Panc1 (cell line): ENCODE measurements around the gene CPSF2. TPM values are rescaled to one million over a fixed set of nuclear protein-coding genes. Genes with fewer than 3 reads are reported as not detected.

ENCODE experiments used
- ATAC-seq: fragments of 200-7000 bp; cut with Tn5 transposase; 2 replicates; pipeline ENCODE4 v1.9.1; 2020; ENCODE audit warnings: mild to moderate bottlenecking, moderate library complexity
- BruUV-seq: library from RNA; stranded (reverse); fragments of 400-500 nt; replicated peaks from 2 replicates; lab custom pipeline; 2021; lab: Mats Ljungman, UMichigan
- CTCF ChIA-PET: fragments of 300-600 bp; sonication (Branson Sonifier 250); formaldehyde crosslinking; loops from one replicate; lab custom pipeline; 2022; ENCODE audit warnings: antibody characterized with exemption; lab: Charles Lee
- POLR2A ChIA-PET: fragments of 300-600 bp; sonication (Branson Sonifier 250); formaldehyde crosslinking; loops from one replicate; lab custom pipeline; 2022; ENCODE audit warnings: antibody characterized with exemption; lab: Charles Lee
- DNase-seq: peaks from one replicate; pipeline ENCODE4 v3.0.0-alpha.2; 2010; ENCODE audit warnings: low read depth, low spot score
- H3K27ac ChIP-seq: 2 replicates; pipeline ENCODE4 v1.5.1; 2011; ENCODE audit warnings: mild to moderate bottlenecking, low read length, inconsistent platforms
- H3K27me3 ChIP-seq: fragments of 200-500 bp; sonication (Bioruptor generic); 2 replicates; pipeline ENCODE4 v1.6.0; 2014; ENCODE audit warnings: low read length, inconsistent platforms; ENCODE audit not compliant: control insufficient read depth, insufficient read depth
- H3K36me3 ChIP-seq: fragments of 200-500 bp; sonication (Bioruptor generic); 2 replicates; pipeline ENCODE4 v1.5.1; 2014; ENCODE audit warnings: inconsistent platforms, mild to moderate bottlenecking, low read length, moderate library complexity; ENCODE audit not compliant: control insufficient read depth, insufficient read depth
- H3K4me1 ChIP-seq: 2 replicates; pipeline ENCODE4 v1.5.1; 2011; ENCODE audit warnings: inconsistent platforms, mild to moderate bottlenecking, low read length, moderate library complexity; ENCODE audit not compliant: control insufficient read depth, insufficient read depth
- H3K4me3 ChIP-seq, 2 experiments: 2 replicates each; pipeline ENCODE4 v1.5.1; 2011 to 2012; ENCODE audit warnings: low read depth in 2 of 2, low read length in 2 of 2, mild to moderate bottlenecking in 2 of 2, inconsistent platforms in 1 of 2, moderate library complexity in 1 of 2
- H3K9me3 ChIP-seq: fragments of 200-500 bp; sonication (Bioruptor generic); 2 replicates; pipeline ENCODE4 v1.5.1; 2014; ENCODE audit warnings: low read depth, mild to moderate bottlenecking, inconsistent platforms, low read length, moderate library complexity; ENCODE audit not compliant: control insufficient read depth, insufficient read depth
- POLR2AphosphoS5 ChIP-seq: IDR thresholded peaks from 2 replicates; pipeline ENCODE4 v1.6.1; 2012; ENCODE audit warnings: mild to moderate bottlenecking, low read depth, low read length, moderate library complexity
- SIN3A ChIP-seq: IDR thresholded peaks from 2 replicates; pipeline ENCODE4 v1.6.1; 2012; ENCODE audit warnings: low read depth, mild to moderate bottlenecking, low read length, moderate library complexity, borderline replicate concordance; ENCODE audit not compliant: insufficient read depth
- TCF7L2 ChIP-seq: IDR thresholded peaks from 2 replicates; pipeline ENCODE4 v1.6.1; 2011; ENCODE audit warnings: mild to moderate bottlenecking, low read depth, low read length, inconsistent platforms
- in situ Hi-C: cut with HindIII; loops from 2 replicates; pipeline ENCODE4 v1.10.0; 2016; ENCODE audit warnings: low sequenced_read_pairs, low pct_unique_long_range_greater_than_20kb
- intact Hi-C: fragments of 100-400 bp; cut with micrococcal nuclease; formaldehyde crosslinking; loops from one replicate; pipeline ENCODE4 v1.10.0; 2022; ENCODE audit not compliant: unreplicated experiment
- total RNA-seq: library from RNA; stranded (reverse); gene quantifications from one replicate; pipeline ENCODE4 v1.2.1, GENCODE V29; 2021; ENCODE audit not compliant: unreplicated experiment
- TF ChIP-seq, protein P1 (sequence below): fragments of 450-650 bp; IDR thresholded peaks from 2 replicates; pipeline ENCODE4 v1.5.1; 2017; ENCODE audit warnings: mild to moderate bottlenecking
- TF ChIP-seq, protein P2 (sequence below), 2 experiments: IDR thresholded peaks; 2 replicates each; pipeline ENCODE4 v1.6.1; 2011 to 2012; ENCODE audit warnings: low read depth in 2 of 2, control low read depth in 1 of 2, low read length in 1 of 2, mild to moderate bottlenecking in 1 of 2, moderate library complexity in 1 of 2; ENCODE audit not compliant: insufficient read depth in 1 of 2

CPSF2 gene
- total RNA-seq, 1 experiment from 2014 or later: 62.0 TPM

DNA sequence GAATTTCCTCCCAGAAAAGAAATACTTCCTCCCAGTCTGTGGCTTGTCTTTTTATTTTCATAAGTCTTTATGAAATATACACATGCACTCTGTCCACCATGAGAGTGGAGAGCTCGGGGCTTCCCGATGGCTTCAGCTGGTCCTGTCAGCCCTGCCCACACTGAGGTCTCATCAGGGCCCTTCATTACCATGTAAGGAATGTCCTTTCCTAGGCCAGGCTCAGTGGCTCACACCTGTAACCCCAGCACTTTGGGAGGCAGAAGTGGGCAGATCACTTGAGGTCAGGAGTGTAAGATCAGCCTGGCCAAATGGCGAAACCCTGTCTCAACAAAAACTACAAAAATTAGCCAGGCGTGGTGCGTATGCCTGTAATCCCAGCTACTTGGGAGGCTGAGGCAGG, 77.0 kb downstream of the CPSF2 start:
- POLR2A ChIA-PET: no interaction called here
- in situ Hi-C loops: no loop called here

DNA sequence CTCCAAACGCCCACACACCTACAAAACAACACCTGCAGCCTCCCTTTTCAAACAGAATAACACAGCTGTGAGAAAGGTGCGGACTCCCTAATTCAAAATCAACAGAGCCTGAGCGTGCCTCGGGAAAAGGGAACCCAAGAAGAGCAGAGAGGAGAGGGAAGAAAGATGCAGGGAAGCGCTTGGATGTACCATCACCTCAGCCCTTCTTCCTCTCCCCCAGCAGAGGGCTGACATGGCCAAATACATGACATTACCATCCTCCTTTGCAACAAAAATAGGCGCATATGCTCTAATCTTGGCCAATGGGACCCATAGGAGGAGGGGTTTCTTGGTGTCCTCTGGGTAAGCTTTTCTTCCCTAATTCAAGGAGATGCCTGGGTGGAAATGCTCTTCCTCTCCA, 78.0 kb downstream of the CPSF2 start:
- no peaks in the 10 kb centered on the region for H3K27me3 ChIP-seq
- POLR2A ChIA-PET: no interaction called here
- H3K27ac ChIP-seq: no peak overlapping the region
- DNase-seq (no peak), ATAC-seq (no peak)
- H3K36me3 ChIP-seq: no peaks in the 10 kb centered on the region
- no peak overlapping the region for H3K4me3 ChIP-seq
- H3K4me1 ChIP-seq: no peaks in the 10 kb centered on the region
- H3K9me3 ChIP-seq: no peaks in the 10 kb centered on the region
- no TSS peak for BruUV-seq
- intact Hi-C loops (no loop called here), in situ Hi-C loops (no loop called here)
- TF ChIP-seq POLR2AphosphoS5 (no peak), TCF7L2 (no peak), SIN3A (no peak)
- TF ChIP-seq, protein P1, sequence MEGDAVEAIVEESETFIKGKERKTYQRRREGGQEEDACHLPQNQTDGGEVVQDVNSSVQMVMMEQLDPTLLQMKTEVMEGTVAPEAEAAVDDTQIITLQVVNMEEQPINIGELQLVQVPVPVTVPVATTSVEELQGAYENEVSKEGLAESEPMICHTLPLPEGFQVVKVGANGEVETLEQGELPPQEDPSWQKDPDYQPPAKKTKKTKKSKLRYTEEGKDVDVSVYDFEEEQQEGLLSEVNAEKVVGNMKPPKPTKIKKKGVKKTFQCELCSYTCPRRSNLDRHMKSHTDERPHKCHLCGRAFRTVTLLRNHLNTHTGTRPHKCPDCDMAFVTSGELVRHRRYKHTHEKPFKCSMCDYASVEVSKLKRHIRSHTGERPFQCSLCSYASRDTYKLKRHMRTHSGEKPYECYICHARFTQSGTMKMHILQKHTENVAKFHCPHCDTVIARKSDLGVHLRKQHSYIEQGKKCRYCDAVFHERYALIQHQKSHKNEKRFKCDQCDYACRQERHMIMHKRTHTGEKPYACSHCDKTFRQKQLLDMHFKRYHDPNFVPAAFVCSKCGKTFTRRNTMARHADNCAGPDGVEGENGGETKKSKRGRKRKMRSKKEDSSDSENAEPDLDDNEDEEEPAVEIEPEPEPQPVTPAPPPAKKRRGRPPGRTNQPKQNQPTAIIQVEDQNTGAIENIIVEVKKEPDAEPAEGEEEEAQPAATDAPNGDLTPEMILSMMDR: no peak
- TF ChIP-seq, protein P2, sequence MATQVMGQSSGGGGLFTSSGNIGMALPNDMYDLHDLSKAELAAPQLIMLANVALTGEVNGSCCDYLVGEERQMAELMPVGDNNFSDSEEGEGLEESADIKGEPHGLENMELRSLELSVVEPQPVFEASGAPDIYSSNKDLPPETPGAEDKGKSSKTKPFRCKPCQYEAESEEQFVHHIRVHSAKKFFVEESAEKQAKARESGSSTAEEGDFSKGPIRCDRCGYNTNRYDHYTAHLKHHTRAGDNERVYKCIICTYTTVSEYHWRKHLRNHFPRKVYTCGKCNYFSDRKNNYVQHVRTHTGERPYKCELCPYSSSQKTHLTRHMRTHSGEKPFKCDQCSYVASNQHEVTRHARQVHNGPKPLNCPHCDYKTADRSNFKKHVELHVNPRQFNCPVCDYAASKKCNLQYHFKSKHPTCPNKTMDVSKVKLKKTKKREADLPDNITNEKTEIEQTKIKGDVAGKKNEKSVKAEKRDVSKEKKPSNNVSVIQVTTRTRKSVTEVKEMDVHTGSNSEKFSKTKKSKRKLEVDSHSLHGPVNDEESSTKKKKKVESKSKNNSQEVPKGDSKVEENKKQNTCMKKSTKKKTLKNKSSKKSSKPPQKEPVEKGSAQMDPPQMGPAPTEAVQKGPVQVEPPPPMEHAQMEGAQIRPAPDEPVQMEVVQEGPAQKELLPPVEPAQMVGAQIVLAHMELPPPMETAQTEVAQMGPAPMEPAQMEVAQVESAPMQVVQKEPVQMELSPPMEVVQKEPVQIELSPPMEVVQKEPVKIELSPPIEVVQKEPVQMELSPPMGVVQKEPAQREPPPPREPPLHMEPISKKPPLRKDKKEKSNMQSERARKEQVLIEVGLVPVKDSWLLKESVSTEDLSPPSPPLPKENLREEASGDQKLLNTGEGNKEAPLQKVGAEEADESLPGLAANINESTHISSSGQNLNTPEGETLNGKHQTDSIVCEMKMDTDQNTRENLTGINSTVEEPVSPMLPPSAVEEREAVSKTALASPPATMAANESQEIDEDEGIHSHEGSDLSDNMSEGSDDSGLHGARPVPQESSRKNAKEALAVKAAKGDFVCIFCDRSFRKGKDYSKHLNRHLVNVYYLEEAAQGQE (IDR thresholded peaks at IDR 0.05; ENCODE audit: insufficient read depth in 1 of 2, low read depth in 2 of 2, low read length in 1 of 2): no peak
- CTCF ChIA-PET: no interaction called here

More for the DNA sequence above, 77.0 kb downstream of the CPSF2 start:
- Histone ChIP-seq H3K4me3 (no peak overlapping the region), H3K27me3 (no peaks in the 10 kb centered on the region), H3K4me1 (no peaks in the 10 kb centered on the region), H3K27ac (no peak overlapping the region), H3K9me3 (no peaks in the 10 kb centered on the region), H3K36me3 (no peaks in the 10 kb centered on the region)
- TF ChIP-seq SIN3A (no peak), TCF7L2 (no peak), POLR2AphosphoS5 (no peak)
- TF ChIP-seq, protein P1: no peak
- TF ChIP-seq, protein P2 (IDR thresholded peaks at IDR 0.05; ENCODE audit: insufficient read depth in 1 of 2, low read depth in 2 of 2, low read length in 1 of 2): no peak
- CTCF ChIA-PET: no interaction called here
- DNase-seq: no peak
- ATAC-seq: no peak
- BruUV-seq: no TSS peak
- intact Hi-C loops: no loop called here
